Measurements from ENCODE around the gene BMP7. TPM values are rescaled to one million over a fixed set of nuclear protein-coding genes. Genes with fewer than 3 reads are reported as not detected.
A peak's percentile ranks its signal among the peaks of the same experiment; 100 is the strongest.
"Not testable (repeated sequence)": the region's sequence is repeated elsewhere in the genome, so short reads cannot be mapped to it uniquely, and the experiment has no call there.

Gene BMP7
- total RNA-seq, 4 donors from 2014 or later: under 0.01 to 13.3 (median 0.36) TPM

- H3K27ac ChIP-seq: no peak overlapping the region
- H3K4me1 ChIP-seq: peaks cover 0 to 16% of the 10 kb centered on the region in 2 donors
- no peak for TF ChIP-seq POLR2A (IDR thresholded peaks at IDR 0.05)
- TF ChIP-seq, protein P1, sequence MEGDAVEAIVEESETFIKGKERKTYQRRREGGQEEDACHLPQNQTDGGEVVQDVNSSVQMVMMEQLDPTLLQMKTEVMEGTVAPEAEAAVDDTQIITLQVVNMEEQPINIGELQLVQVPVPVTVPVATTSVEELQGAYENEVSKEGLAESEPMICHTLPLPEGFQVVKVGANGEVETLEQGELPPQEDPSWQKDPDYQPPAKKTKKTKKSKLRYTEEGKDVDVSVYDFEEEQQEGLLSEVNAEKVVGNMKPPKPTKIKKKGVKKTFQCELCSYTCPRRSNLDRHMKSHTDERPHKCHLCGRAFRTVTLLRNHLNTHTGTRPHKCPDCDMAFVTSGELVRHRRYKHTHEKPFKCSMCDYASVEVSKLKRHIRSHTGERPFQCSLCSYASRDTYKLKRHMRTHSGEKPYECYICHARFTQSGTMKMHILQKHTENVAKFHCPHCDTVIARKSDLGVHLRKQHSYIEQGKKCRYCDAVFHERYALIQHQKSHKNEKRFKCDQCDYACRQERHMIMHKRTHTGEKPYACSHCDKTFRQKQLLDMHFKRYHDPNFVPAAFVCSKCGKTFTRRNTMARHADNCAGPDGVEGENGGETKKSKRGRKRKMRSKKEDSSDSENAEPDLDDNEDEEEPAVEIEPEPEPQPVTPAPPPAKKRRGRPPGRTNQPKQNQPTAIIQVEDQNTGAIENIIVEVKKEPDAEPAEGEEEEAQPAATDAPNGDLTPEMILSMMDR (IDR thresholded peaks at IDR 0.05): no peak
- no peak for DNase-seq
- intact Hi-C loops (cut with DNase I; ENCODE audit: low total_unique reads): no loop called here
- peaks cover 8 to 25% of the 10 kb centered on the region in 2 donors for H3K27me3 ChIP-seq
- no peaks in the 10 kb centered on the region for H3K9me3 ChIP-seq
- H3K36me3 ChIP-seq: no peaks in the 10 kb centered on the region
- no peak overlapping the region for H3K4me3 ChIP-seq
These were observed 2.1 kb upstream of the BMP7 start for GRCh38 chr20:57268399-57269076.

DNA sequence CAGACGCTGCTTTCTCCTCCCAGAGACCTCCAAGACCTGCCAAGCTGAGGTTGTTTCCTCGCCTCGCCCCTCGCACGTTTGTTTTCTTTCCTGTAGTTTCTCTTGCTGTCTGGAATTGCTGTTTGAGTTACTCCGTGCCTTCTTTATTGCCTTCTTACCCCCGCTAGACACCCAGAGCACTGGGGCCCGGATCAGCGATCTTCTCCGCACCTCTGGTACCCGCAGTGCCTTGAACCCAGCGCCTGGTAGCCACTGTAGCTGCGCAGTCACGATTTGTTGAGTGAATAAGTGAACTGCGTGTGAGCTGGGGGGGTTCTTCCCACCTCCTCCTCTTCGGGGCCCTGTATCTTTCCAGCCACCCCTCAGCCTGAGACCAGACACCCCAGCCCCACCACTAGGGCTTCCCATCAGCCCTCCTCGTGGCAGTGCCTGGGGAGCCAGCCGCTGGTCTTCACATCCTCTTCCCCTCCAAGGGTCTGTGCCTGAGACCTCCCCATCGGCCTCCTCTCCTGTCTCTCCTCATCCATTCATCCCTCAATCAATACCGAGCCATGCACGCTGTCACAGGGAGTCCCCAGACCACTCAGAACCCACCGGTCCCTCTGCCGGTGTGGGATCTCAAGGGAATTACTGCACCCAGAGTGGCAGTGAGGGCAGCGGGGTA lies 849 bp upstream of the BMP7 start:
- Histone ChIP-seq H3K4me1 (peaks cover 0 to 16% of the 10 kb centered on the region in 2 donors), H3K36me3 (no peaks in the 10 kb centered on the region), H3K9me3 (no peaks in the 10 kb centered on the region), H3K4me3 (no peak overlapping the region), H3K27ac (no peak overlapping the region), H3K27me3 (peaks cover 8 to 25% of the 10 kb centered on the region in 2 donors)
- DNase-seq: no peak
- no peak for TF ChIP-seq POLR2A (IDR thresholded peaks at IDR 0.05)
- TF ChIP-seq, protein P1 (IDR thresholded peaks at IDR 0.05): no peak
- intact Hi-C loops (cut with DNase I; ENCODE audit: low total_unique reads): no loop called here

DNA sequence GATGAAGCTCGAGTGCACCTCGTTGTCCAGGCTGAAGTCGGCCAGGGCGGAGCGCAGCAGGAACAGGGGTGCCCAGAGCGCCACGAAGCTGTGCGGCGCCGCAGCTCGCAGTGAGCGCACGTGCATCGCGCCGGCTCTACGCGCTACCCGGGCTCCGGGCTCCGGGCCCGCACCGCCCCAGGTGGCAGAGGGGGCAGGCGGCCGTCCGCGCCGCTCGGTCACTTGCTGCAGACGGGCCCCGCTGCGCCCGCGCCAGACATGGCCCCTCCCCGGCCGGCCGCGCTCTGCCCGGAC lies 497 bp downstream of the BMP7 start:
- Histone ChIP-seq H3K9me3 (no peaks in the 10 kb centered on the region), H3K27ac (no peak overlapping the region), H3K4me1 (peaks cover 0 to 16% of the 10 kb centered on the region in 2 donors), H3K4me3 (peak overlapping the region in 1 of 2 donors; percentile 2), H3K27me3 (peaks cover 8 to 25% of the 10 kb centered on the region in 2 donors), H3K36me3 (no peaks in the 10 kb centered on the region)
- intact Hi-C loops (cut with DNase I; ENCODE audit: low total_unique reads): no loop called here
- no peak for TF ChIP-seq POLR2A (IDR thresholded peaks at IDR 0.05)
- no peak for DNase-seq

DNA sequence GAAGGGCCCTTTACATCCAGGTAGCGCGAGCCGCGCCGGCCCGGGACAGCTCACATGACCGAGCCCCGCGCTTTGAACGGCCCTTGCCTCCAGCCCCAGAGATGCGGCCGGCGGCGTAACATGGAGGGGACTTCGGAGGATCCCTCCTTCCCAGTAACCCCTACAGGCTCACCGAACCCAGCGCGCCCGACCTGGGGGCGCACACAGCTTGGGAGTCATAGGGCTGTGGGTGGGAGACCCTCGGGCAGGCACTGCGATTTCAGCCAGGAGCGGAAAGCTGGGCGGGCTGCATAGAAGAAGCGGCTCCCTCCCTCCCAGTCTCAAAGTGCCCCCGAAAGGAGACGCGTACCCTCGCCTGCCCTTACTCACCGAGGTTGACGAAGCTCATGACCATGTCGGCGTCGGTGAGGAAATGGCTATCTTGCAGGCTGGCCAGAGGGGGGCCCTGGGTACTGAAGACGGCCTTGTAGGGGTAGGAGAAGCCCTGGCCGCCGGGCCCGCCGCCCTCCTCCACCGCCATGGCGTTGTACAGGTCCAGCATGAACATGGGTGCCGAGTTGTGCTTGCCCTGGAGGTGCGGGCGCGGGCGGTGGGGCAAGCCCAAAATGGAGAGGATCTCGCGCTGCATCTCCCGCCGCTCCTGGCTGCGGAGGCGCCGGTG lies 975 bp downstream of the BMP7 start:
- Histone ChIP-seq H3K4me3 (no peak overlapping the region), H3K9me3 (no peaks in the 10 kb centered on the region), H3K36me3 (no peaks in the 10 kb centered on the region), H3K27ac (no peak overlapping the region), H3K4me1 (peaks cover 0 to 16% of the 10 kb centered on the region in 2 donors), H3K27me3 (peaks cover 8 to 25% of the 10 kb centered on the region in 2 donors)
- intact Hi-C loops (cut with DNase I; ENCODE audit: low total_unique reads): no loop called here
- no peak for DNase-seq
- no peak for TF ChIP-seq POLR2A (IDR thresholded peaks at IDR 0.05)

DNA sequence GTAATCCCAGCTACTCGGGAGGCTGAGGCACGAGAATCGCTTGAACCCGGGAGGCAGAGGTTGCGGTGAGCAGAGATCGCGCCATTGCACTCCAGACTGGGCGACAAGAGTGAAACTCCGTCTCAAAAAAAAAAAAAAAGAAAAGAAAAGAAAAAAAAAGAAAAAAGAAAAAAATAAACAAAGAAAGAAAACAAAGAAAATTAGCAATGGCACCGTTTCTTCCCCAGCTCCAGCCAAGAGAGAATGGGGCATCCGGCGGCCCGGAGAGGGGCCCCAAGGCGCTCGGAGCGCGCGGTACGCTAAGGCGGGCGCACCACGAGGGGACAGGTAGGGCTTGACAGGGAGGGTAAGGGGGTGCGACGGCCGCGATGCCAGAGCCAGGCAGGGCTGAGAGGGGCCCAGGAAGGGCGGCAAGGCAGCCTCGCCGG lies 1.5 kb downstream of the BMP7 start:
- H3K36me3 ChIP-seq; H3K4me3 ChIP-seq; H3K27ac ChIP-seq; H3K9me3 ChIP-seq; DNase-seq; intact Hi-C loops (cut with DNase I; ENCODE audit: low total_unique reads): not testable (repeated sequence)
- Histone ChIP-seq H3K27me3 (peaks cover 8 to 25% of the 10 kb centered on the region in 2 donors), H3K4me1 (peaks cover 0 to 16% of the 10 kb centered on the region in 2 donors)

DNA sequence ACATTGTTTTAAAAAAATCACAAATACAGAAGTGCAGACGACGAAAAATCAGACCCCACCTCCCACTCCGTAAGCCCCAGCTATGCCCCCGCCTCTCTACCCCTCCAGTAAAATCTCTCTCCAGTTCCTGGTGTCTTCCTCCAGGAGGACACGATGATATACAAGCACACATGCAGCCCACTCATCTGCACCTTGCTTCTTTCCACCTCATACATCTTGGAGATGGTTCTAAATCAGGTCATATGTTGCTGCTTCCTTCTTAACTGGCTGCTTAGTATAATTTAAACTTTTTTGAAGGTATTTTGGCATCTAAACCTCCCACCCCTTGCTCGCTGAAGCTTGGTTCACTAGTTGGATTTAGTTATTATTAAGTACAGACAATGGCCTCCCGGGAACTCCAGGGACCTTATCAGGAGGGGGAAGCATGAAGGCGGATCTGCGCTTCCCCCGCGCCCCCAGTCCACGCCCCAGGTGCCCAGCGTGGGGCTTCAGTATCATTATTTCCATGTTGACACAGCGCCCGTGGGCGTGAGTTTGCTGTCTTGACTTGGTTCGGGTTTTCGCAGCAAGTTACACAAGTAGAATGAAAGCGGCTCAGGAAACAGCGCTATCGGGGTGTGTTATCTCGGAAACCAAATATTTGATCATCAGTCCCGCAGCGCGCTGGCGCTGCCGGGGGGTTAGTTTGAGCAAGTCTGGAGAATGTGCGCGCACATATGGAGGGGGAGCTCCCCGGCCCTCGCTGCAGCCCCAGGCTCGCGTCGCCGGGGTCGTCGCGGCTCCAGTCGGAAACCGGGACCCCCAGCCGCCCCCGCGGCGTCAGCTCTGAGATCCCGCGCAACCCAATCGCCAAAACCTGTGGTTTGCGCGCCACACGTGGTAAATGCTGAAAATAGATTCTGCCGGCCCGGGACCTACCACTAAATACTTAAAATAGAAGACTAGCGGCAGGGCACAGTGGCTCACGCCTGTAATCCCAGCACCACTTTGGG lies 2.3 kb downstream of the BMP7 start:
- DNase-seq: no peak
- Histone ChIP-seq H3K9me3 (no peaks in the 10 kb centered on the region), H3K4me3 (no peak overlapping the region), H3K27ac (no peak overlapping the region), H3K36me3 (no peaks in the 10 kb centered on the region), H3K27me3 (peaks cover 8 to 32% of the 10 kb centered on the region in 2 donors), H3K4me1 (peaks cover 0 to 16% of the 10 kb centered on the region in 2 donors)
- TF ChIP-seq POLR2A (IDR thresholded peaks at IDR 0.05): no peak
- TF ChIP-seq, protein P1 (IDR thresholded peaks at IDR 0.05): no peak
- intact Hi-C loops (cut with DNase I; ENCODE audit: low total_unique reads): no loop called here

Measured in uterus (tissue), 4 donors.